K562 (cell line): ENCODE data around the gene CARMIL1. TPM values are rescaled to one million over a fixed set of nuclear protein-coding genes. Genes with fewer than 3 reads are reported as not detected.

Experiments
- ARID3A ChIP-seq: IDR thresholded peaks from 2 replicates; pipeline ENCODE4 v1.6.1; 2012; ENCODE audit warnings: low read depth, low read length, improper control_type of control experiment, borderline replicate concordance
- ATF6 ChIP-seq: sonication (generic); formaldehyde crosslinking; IDR thresholded peaks from 2 replicates; pipeline ENCODE4 v1.4.0; 2020; ENCODE audit warnings: mild to moderate bottlenecking, missing genetic modification reagents
- CCNT2 ChIP-seq: IDR thresholded peaks from 2 replicates; pipeline ENCODE4 v1.6.1; 2011; ENCODE audit warnings: borderline replicate concordance, low read depth, mild to moderate bottlenecking, moderate library complexity, mixed read lengths, low read length; ENCODE audit not compliant: insufficient read length; ENCODE audit errors: extremely low read depth
- CTCFL ChIP-seq: IDR thresholded peaks from 2 replicates; pipeline ENCODE4 v1.6.1; 2011; ENCODE audit warnings: borderline replicate concordance, low read depth, mild to moderate bottlenecking, moderate library complexity, low read length; ENCODE audit not compliant: insufficient read depth, poor library complexity, severe bottlenecking
- ESRRB ChIP-seq: fragments of 250-450 bp; sonication (Bioruptor Pico); IDR thresholded peaks from 2 replicates; pipeline ENCODE4 v1.5.0; 2020; ENCODE audit warnings: mild to moderate bottlenecking, moderate library complexity, borderline replicate concordance
- ETS2 ChIP-seq: IDR thresholded peaks from 2 replicates; pipeline ENCODE4 v1.6.1; 2016; ENCODE audit warnings: borderline replicate concordance, missing genetic modification characterization, mild to moderate bottlenecking, moderate library complexity, missing compliant biosample characterization; ENCODE audit not compliant: poor library complexity, severe bottlenecking
- GTF2E2 ChIP-seq: fragments of 200-800 bp; sonication (Bioruptor generic); IDR thresholded peaks from 2 replicates; pipeline ENCODE4 v1.6.1; 2016; ENCODE audit warnings: missing genetic modification characterization, missing compliant biosample characterization
- IFI16 ChIP-seq: fragments of 250-450 bp; sonication (Bioruptor Pico); IDR thresholded peaks from 2 replicates; pipeline ENCODE4 v2.1.2; 2022; ENCODE audit warnings: mild to moderate bottlenecking, inconsistent platforms
- KLF16 ChIP-seq: IDR thresholded peaks from 2 replicates; pipeline ENCODE4 v1.6.1; 2016; ENCODE audit warnings: antibody characterized with exemption
- MNT ChIP-seq, 2 experiments: fragments of 450-650 bp; conservative IDR thresholded peaks; 2 replicates each; pipeline ENCODE4 v1.6.1; 2017; ENCODE audit warnings: mild to moderate bottlenecking in 2 of 2, moderate library complexity in 2 of 2
- RBM25 ChIP-seq: fragments of 200-400 bp; formaldehyde crosslinking; IDR thresholded peaks from 2 replicates; pipeline ENCODE4 v1.6.1; 2018; ENCODE audit warnings: low read length, low read depth, moderate library complexity; ENCODE audit not compliant: severe bottlenecking
- THRB ChIP-seq: fragments of 450-650 bp; formaldehyde crosslinking; conservative IDR thresholded peaks from 2 replicates; pipeline ENCODE4 v1.4.0; 2022; ENCODE audit warnings: mild to moderate bottlenecking, missing genetic modification characterization
- TOE1 ChIP-seq, 2 experiments: fragments of 450-650 bp in 1 of 2; sonication (generic) in 1 of 2; formaldehyde crosslinking in 1 of 2; IDR thresholded peaks; 2 replicates each; pipeline versions ENCODE4 v1.7.1 to v1.8.0; 2016 to 2022; ENCODE audit warnings: borderline replicate concordance in 2 of 2, mild to moderate bottlenecking in 2 of 2, antibody characterized with exemption in 1 of 2, inconsistent platforms in 1 of 2, low read depth in 1 of 2, missing genetic modification reagents in 1 of 2, moderate library complexity in 1 of 2
- ZBTB17 ChIP-seq: fragments of 450-650 bp; formaldehyde crosslinking; IDR thresholded peaks from 2 replicates; pipeline ENCODE4 v1.4.0; 2020; ENCODE audit warnings: mild to moderate bottlenecking
- ZC3H4 ChIP-seq: sonication (generic); formaldehyde crosslinking; IDR thresholded peaks from 2 replicates; pipeline ENCODE4 v1.9.0; 2021; ENCODE audit warnings: missing genetic modification reagents, borderline replicate concordance
- ZNF445 ChIP-seq: fragments of 250-450 bp; sonication (Bioruptor Pico); IDR thresholded peaks from 2 replicates; pipeline ENCODE4 v1.4.0; 2020; ENCODE audit warnings: low read depth, mild to moderate bottlenecking, moderate library complexity
- polyA plus RNA-seq, 8 experiments: library from polyadenylated mRNA; depleted of rRNA in 4 of 8; stranded (reverse) in 5 of 8; unstranded in 3 of 8; fragments of >200 nt; fragmentation: Nextera tagmentation in 2 of 8; fragmentation: Illumina TruSeq in 1 of 8; extraction: Ambion mirVana in 2 of 8; extraction: Trizol in 1 of 8; gene quantifications; 2 replicates each; pipeline versions ENCODE4 v1.2.1 to v1.2.3, GENCODE V29; 2011 to 2014; ENCODE audit warnings: inconsistent platforms in 1 of 8, missing spikeins in 1 of 8
- total RNA-seq, 7 experiments: library from RNA; depleted of rRNA in 6 of 7; stranded (reverse); fragments of >200 nt in 6 of 7; fragmentation: Illumina TruSeq in 2 of 7; extraction: Trizol in 2 of 7; gene quantifications; 2 replicates each; pipeline versions ENCODE4 v1.2.1 to v1.2.3, GENCODE V29; 2011 to 2021; ENCODE audit warnings: low replicate concordance in 1 of 7

The CARMIL1 gene
- total and polyA plus RNA-seq, 9 of the 15 experiments (the other 6 are each of a cell fraction or from before 2014, with no cell fraction given), result 0.04 to 0.32 (median 0.10) TPM; not detected in 1

GRCh38 chr6:25278914-25279747 is at the start of gene CARMIL1 (continued):
- TF ChIP-seq RBM25, result peak; percentile 93
- TF ChIP-seq IFI16 (CRISPR knock-in tag), result no peak
- peak in 1 of 2 experiments; percentile 45; a peak in 1 of 4 replicates for TF ChIP-seq MNT (conservative IDR thresholded peaks at IDR 0.05)
- TF ChIP-seq TOE1 (IDR thresholded peaks at IDR 0.05; ENCODE audit: borderline replicate concordance), result 0 out of 2 replicates have a peak, but pooled peaks have one; percentile 28
- no peak for TF ChIP-seq TOE1 (CRISPR knock-in tag; IDR thresholded peaks at IDR 0.05; ENCODE audit: borderline replicate concordance, low read depth)
- no peak for TF ChIP-seq GTF2E2
- no peak for TF ChIP-seq ESRRB
- no peak for TF ChIP-seq KLF16
- peak; percentile 50 for TF ChIP-seq CTCFL
- TF ChIP-seq ZNF445 (CRISPR knock-in tag), result no peak
- no peak for TF ChIP-seq ZBTB17 (CRISPR knock-in tag)
- TF ChIP-seq CCNT2, result peak; percentile 57
- no peak for TF ChIP-seq ZC3H4
- no peak for TF ChIP-seq ARID3A
- TF ChIP-seq THRB, result no peak
- no peak for TF ChIP-seq ETS2 (tag)
- TF ChIP-seq ATF6 (CRISPR knock-in tag), result no peak
